Osteocyte (in vitro differentiated cells): ENCODE data around the gene NDRG3. TPM values are rescaled to one million over a fixed set of nuclear protein-coding genes. Genes with fewer than 3 reads are reported as not detected.
"Not testable (repeated sequence)": the region's sequence is repeated elsewhere in the genome, so short reads cannot be mapped to it uniquely, and the experiment has no call there.

Experiments used
- DNase-seq: peaks from one replicate; pipeline ENCODE4 v3.0.0; 2021; ENCODE audit warnings: mixed read lengths; ENCODE audit not compliant: unreplicated experiment; ENCODE audit errors: extremely low spot score
- H3K27ac Mint-ChIP-seq: one replicate; pipeline ENCODE4 v1.8.0; 2021; ENCODE audit warnings: mild to moderate bottlenecking, mixed read lengths; ENCODE audit not compliant: unreplicated experiment
- H3K27me3 Mint-ChIP-seq: one replicate; pipeline ENCODE4 v1.8.0; 2021; ENCODE audit warnings: mixed read lengths; ENCODE audit not compliant: unreplicated experiment
- H3K36me3 Mint-ChIP-seq: one replicate; pipeline ENCODE4 v1.8.0; 2021; ENCODE audit warnings: mixed read lengths; ENCODE audit not compliant: unreplicated experiment
- H3K4me1 Mint-ChIP-seq: one replicate; pipeline ENCODE4 v1.8.0; 2021; ENCODE audit warnings: mixed read lengths; ENCODE audit not compliant: unreplicated experiment
- H3K4me3 Mint-ChIP-seq: one replicate; pipeline ENCODE4 v1.8.0; 2021; ENCODE audit warnings: mild to moderate bottlenecking, moderate library complexity, mixed read lengths; ENCODE audit not compliant: unreplicated experiment
- H3K9me3 Mint-ChIP-seq: one replicate; pipeline ENCODE4 v1.8.0; 2021; ENCODE audit warnings: mixed read lengths; ENCODE audit not compliant: unreplicated experiment
- CTCF ChIP-seq: fragments of 200-600 bp; sonication (generic); IDR thresholded peaks from 2 replicates; pipeline ENCODE4 v1.5.0; 2021; ENCODE audit warnings: antibody characterized with exemption, mild to moderate bottlenecking, moderate library complexity
- total RNA-seq: library from RNA; stranded (reverse); gene quantifications from 2 replicates; pipeline ENCODE4 v1.2.1, GENCODE V29; 2021

NDRG3 gene
- total RNA-seq, 1 donor from 2014 or later, result 32.2 TPM

- Mint-ChIP-seq H3K27me3 (no peaks in the 10 kb centered on the region), H3K27ac (peak overlapping the region; percentile 66), H3K9me3 (no peaks in the 10 kb centered on the region), H3K4me1 (peaks cover 7% of the 10 kb centered on the region), H3K36me3 (peaks cover 8% of the 10 kb centered on the region), H3K4me3 (peak overlapping the region; percentile 76)
- DNase-seq, result peak; percentile 91
- TF ChIP-seq CTCF, result no peak
These were observed 69.0 kb downstream of the NDRG3 start for GRCh38 chr20:36676701-36677421.

DNA sequence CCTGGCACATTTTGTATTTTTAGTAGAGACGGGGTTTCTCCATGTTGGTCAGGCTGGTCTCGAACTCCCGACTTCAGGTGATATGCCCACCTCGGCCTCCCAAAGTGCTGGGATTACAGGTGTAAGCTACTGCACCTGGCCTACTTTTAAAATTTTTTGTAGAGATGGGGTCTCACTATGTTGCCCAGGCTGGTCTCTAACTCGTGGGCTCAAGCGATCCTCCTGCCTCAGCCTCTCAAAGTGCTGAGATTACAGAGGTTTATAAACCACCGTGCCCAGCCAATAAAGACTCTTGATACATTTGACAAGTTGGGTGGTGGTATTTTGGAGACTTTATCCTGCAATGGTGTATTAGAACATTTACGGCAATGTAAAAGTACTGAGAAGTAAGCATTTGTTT, 70.3 kb downstream of the NDRG3 start:
- not testable (repeated sequence) for DNase-seq, H3K9me3 Mint-ChIP-seq, H3K27ac Mint-ChIP-seq, H3K36me3 Mint-ChIP-seq, H3K4me3 Mint-ChIP-seq, H3K27me3 Mint-ChIP-seq, H3K4me1 Mint-ChIP-seq

DNA sequence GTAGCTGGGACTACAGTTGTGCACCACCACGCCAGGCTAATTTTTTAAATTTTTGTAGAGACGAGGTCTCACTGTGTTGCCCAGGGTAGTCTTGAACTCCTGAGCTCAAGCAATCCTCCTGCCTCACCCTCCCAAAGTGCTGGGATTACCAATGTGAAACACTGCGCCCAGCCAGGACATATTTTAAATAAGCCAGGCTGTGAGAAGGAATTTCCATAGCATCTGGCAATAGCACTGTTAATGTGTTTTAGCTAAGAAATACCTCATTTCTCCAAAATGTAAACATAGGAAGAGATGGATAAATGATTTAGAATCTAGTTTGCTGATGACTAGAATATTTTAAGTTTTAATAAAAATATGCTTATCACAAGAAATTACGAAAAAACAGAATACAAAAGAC, 72.9 kb downstream of the NDRG3 start:
- Mint-ChIP-seq H3K4me3 (no peak overlapping the region), H3K27me3 (no peaks in the 10 kb centered on the region), H3K4me1 (peaks cover 6% of the 10 kb centered on the region), H3K9me3 (no peaks in the 10 kb centered on the region), H3K36me3 (peaks cover 6% of the 10 kb centered on the region), H3K27ac (no peak overlapping the region)
- DNase-seq, result no peak
- no peak for TF ChIP-seq CTCF

- Mint-ChIP-seq H3K4me1 (no peaks in the 10 kb centered on the region), H3K9me3 (no peaks in the 10 kb centered on the region), H3K4me3 (no peak overlapping the region), H3K27ac (no peak overlapping the region), H3K36me3 (peaks cover 4% of the 10 kb centered on the region), H3K27me3 (no peaks in the 10 kb centered on the region)
- TF ChIP-seq CTCF, result no peak
- no peak for DNase-seq
These were observed 75.1 kb downstream of the NDRG3 start for GRCh38 chr20:36670665-36671357.

DNA sequence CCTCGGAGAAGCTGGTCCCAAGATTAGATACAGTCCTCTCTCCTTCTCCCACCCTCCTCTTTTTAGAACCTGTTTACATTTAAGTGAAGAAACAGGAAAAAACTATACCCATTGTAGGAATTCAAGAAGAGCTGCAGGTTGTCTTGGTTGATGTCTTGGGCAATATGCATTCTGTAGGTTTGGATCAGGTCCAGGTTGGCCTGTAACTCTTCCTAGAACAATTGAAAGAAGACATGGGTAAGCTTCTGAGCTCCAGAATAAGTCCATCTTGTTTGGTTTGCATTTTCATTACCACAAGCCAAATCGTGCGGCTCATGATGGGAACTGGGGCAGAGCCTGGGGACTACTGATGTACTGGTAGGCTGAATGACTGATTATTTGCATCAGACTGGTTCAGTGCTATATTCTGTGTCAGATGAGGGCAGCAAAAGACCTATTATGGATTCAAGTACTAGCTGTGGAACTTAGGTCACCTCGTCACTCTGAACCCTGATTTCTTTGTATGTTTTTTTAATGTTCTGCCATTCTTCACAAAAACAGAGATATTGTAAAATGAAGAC, 79.6 kb downstream of the NDRG3 start:
- H3K27me3 Mint-ChIP-seq, result no peaks in the 10 kb centered on the region
- no peak overlapping the region for H3K27ac Mint-ChIP-seq
- no peaks in the 10 kb centered on the region for H3K4me1 Mint-ChIP-seq
- TF ChIP-seq CTCF, result peak; percentile 22
- no peak for DNase-seq
- no peaks in the 10 kb centered on the region for H3K9me3 Mint-ChIP-seq
- H3K36me3 Mint-ChIP-seq, result peaks cover 13% of the 10 kb centered on the region
- no peak overlapping the region for H3K4me3 Mint-ChIP-seq
